Measurements from ENCODE around the gene COL4A2.

The COL4A2 gene

DNA sequence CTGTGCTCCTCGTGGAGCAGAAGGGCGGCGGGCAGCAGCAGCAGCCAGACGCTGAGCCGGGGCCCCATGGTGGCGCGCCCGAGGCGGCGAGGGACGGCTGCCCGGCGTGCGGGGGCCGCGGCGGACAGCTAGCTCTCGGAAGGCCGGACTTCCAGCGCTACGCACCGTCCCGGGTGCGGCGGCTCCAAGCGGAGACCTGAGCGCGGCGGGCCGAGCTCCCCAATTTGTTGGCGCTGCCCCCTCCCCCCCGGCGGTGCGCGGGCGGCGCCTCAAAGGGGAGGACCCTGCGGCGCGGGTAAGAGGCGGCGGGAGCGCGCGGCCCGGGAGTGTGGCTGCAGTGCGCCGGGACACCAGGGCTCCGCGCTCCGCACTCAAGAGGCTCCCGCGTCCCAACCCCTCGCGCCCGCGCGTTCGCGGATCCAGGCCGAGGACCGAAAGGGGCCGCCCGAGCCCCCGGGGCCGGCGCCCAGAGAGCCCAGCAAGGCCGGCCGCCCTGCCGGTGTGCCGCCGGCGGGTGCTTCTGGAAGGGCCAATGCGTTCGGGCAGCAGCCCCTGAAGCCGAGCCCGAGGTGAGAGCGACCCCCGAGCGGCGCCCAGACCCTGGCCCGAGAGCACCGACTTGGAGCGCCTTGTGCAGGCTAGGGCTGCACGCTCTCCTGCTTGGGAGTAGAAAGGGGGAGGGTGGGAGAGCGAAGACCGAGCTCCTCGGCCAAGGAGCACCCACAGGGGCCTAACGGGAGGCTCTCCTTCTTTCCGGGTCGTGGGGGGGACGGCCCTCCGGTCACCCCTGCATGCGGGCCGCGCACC is at the start of gene COL4A2, which contains the start of gene COL4A1:
Gene COL4A2 (plus strand): TSS at position 325 of the 807 bp plus-strand sequence. CDS start 620 bp downstream, outside the sequence.
Gene COL4A1 (minus strand): TSS at position 198 of the 807 bp plus-strand sequence. CDS start 130 bp downstream, at position 68.
- DNase-seq = no peak

DNA sequence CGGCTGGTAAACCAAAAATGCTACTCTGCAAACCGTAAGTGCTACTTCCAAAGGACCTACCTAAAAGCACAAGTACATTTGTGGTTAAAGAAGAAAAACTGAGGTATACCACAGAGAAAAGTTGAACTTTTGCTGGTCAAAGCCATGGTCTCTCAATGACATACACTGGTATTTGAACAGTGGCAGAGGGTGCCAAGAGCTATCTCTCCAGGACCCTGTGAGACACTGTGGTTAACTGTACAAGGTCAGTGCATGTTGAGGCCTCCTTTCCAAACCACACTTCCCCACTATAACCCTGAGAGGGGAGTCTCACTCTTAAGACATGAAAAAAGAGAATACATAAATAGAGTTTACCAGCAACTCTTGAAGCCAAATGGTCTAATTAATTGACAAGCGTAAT is 49.7 kb upstream of the COL4A2 start:
- no peak for DNase-seq

DNA sequence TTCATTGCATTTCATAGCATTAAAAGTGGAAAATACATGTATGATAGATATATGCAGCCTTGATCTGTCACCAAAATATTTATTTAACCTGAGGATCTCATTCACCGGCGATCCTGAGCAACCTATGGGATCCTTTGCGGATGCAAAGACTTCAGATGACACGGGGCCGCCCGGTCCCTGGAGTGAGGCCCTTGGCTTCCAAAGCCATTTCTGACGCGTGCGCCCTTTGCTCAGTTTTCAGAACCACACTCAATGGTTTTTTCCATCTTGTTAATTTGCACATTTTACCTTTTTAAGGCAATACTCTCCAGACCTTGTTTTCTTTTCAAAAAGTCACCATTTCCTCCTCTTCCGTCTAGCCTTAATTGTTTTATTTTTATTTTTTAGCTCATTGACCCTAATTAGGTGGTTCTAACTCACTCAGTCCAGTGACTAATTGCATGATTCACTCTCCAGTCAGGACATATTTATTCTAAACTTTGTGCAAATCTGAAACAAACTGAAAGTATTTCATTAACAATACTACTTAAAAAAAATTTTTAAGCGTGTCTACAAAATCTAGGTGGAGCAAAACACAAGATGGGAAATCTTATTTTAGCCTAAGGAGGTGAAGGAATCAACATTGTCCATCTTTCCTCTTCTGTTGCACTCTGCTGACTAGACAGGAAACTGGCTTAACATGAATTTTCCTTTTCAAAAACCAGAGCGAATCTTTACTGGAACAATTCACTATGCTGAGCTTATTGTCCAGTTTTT is 48.0 kb upstream of the COL4A2 start:
- no peak for DNase-seq

DNA sequence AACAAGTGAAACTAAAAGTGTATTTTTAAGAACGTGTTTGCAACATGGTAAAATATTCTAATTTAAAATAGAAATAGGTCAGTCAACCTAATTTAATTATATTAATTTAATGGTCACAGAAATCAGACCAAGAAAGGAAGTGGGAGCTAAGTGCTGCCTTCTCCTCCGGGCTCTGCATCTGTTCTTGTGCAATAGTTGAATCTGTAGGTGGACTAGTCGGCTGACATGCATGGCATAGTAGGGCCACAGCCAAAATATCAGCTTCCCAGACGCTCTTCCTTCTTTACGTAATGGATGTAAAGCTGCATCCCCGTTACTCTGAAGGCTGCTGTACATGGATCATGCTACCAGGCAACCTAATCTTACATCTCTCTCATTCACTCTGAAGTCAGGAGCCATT is 47.4 kb upstream of the COL4A2 start:
- no peak for DNase-seq

DNA sequence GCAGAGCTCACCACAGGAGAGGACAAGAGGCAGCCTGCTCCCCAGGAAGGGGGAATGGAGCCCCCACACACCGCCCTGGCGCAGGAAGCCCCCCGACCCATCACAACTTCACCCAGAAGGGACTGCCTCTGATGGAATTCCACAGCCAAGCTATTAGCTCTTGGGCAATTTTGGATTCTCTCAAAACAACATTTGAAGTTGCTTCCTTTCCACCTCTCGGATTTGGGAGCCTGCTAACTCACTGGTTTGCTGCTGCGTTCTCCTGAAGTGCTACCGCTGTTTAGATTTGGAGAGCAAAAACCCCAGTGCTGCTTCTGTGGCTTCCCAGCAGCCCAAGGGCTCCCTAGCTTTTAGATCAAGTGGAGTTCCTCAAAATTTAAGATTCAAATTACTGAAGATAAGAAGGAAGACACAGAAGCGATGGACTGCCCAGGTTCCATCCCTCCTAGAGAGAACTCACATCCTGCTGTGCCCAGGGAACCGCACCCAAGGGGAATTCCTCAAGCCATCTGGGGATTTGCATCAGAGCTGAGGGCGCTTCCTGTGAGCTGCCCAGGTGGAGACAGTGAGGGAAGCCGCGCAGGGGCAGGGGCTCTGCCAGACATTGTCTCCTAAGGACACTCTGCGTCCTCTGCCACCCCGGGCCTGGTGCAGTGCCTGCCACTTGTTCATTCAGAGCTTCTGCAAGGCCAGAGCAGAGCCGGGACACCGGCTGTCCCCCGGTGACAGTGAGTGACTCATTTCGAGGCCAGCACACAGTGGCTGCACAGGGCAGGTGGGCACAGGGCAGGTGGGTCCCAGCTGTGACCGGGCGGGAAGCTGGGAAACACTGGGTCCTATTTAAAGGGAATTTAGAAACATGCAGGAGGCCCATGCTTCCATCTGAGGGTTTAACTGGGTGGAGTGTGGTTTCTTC is 45.7 kb upstream of the COL4A2 start:
- DNase-seq = no peak

DNA sequence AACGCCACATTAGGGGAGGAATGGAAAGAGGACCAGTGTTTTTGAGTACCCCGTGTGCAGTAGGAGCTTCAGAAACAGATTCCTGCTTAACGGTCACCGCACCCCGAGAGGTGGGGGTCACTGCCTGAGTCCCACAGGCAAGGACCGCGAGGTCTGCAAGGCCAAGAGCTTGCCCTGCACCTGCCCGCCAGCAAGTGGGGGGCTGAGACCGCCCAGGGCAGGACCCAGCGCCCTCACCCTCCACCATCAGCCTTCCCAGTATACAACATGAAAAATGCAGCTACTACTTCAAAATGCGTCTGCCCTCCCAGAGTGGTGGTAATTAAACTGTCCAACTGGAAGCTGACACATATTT is 45.0 kb upstream of the COL4A2 start:
- no peak for DNase-seq

DNA sequence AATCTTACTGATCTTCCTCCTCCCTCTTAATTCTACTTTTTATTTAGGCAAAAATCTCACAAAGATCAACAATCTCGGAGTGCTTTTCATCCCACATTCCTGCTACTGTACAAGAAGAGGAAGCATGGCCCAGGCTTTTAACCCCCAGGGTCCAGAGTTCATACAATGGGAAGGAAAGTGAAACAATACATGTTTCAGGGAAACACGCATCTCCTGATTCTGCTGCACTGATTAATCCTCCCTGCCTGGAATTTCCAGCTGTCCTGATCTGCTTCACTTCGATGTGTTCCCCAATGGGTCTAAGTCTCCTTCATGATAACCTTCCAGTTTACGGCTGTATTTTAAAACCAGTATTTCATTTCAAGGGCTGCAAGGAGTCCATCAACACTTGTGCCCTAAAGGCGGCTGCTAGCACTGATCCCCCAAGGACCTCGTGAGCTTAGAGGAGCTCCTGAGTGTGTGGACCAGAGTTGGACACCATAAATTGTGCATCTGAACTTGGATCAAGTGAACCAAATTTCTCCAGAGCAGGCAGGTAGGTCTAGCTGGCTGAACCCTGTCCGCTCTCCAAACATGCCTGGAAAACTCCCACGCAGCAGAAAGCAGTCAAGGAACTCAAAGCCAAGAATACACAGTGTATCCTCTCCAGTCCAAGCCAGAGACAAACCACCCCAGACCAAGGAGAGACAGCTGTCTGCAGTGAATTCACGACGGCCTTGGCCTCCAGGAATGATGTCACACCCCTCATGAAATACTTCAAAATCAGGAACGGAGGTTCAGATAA is 44.4 kb upstream of the COL4A2 start:
- DNase-seq = no peak

DNA sequence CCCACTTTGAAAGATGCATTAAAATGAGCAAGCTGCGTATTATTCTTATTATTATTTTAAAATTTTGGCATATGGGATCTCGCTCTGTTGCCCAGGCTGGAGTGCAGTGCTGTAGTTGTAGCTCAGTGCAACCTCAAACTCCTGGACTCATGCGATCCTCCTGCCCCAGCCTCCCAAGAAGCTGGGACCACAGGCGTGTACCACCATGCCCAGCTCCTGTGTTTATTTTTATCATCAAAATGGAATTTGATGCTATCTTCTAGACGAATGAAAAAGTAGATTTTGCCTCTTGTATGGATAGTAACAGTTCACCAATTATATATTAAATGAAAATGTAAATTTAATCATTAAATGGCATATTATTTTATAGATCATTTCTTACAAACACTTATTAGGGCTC is 43.7 kb upstream of the COL4A2 start:
- no peak for DNase-seq

DNA sequence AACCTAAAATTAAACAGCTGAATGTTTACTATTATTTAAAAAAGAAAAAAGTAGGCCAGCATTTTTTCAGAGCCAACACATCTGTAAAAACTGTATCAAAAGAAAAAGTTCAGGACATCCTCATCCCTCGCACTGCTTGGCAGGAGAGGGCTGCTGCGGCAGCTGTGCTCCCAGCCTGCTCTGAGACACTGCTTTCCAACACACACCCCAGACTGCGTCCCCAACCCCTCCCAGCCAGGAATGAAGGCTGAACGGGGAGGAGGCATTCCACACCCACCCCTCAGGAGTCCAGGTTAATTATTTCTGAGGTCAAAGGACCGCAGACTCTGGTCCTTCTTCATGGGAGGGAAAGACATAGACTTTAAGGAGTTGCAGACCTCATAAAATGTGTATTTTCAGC is 43.2 kb upstream of the COL4A2 start:
- no peak for DNase-seq

DNA sequence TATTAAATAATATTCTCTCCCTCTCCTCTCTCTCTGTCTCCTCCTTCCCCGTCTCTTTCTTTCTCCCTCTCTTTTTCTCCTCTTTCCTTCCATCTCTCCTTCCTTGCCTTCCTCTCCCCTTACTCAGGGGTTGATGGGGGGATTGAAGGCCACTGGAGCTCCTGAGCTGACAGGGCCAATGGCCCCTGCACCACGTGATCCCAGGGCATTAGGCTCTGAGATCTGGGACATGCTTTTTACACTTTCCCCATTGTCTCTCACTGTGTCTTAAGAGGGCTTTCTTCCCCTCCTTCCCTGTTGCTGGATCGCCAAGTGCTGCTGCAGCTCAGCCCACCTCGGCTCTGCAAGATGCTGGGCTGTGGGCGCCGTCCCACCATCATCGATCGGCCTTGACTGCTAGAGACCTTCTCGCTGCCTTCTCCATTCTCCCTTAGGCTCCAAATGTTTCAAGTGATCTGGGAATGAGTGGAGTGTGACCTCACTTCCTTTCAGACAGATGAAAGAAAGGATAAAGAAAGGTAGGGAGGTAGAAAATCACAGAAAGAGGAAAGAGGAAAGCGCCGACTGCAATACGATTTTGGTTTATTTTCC is 42.3 kb upstream of the COL4A2 start:
- DNase-seq = no peak

DNA sequence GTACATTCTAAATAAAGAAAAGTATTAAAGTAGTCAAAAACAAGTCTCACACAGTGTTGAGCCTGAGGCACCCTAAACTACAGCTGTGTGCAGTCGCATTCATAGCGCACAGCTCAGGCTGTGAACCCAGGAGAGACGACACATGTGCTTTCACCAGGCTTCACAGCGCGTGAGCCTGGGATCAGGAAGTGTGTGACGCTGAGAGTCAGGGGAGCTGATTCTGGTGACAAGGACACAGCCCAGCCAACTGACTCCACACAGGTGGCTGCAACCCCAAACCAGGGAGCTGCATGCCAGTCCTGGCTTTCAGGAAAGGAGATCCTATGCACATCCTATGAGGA is 41.8 kb upstream of the COL4A2 start:
- DNase-seq = no peak

DNA sequence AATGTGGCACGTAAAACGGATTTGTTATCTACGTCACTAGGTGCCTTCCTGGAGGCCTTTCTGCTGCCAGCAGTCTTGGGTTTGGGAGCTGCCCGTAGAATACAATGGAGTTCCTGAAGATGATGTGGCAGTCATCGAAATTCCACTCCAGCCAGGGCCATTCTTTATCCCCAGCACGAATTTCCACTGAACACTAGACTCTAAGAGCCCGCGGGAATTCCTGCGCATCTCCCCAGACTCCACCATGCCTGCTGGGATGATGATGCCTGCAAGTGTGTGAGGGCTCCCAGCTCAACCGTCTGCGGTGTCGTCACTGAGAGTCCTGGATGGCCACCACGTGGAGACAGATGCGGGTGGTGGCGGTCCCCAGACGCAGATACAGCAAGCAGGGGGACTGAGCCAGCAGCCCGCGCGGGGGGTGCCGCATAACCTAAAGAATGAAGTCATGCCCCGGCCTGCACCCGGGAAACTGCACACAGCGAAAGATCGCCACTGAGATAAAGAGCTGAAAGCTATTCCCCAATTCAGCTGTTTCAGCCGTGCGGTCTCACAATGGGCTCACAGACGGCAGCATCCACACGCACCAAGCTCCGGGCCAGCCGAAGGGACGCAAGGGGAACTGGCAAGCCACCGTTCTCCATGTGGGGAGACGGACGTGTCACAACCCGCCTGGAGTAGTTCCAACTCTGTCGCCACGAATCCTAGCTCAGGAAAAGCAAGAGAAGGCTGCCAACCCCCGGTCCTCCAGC is 41.2 kb upstream of the COL4A2 start:
- DNase-seq = no peak

DNA sequence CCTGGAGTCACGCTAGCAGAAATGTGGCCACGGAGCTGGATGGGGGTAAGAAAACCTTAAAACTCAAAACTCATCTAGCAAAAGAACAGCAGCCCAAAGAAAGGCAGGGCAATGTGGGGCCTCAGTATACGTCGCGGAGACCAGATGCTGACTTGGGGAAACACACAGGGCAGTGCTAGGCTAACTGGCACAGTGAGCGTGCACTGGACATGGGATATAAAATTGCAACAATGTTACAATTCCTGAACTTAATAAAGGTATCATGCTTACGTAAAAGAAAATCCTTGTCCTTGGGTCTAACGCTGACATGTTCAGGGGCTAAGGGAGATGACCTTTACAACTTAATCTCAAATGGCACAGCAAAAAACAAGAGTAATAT is 40.7 kb upstream of the COL4A2 start:
- no peak for DNase-seq

DNA sequence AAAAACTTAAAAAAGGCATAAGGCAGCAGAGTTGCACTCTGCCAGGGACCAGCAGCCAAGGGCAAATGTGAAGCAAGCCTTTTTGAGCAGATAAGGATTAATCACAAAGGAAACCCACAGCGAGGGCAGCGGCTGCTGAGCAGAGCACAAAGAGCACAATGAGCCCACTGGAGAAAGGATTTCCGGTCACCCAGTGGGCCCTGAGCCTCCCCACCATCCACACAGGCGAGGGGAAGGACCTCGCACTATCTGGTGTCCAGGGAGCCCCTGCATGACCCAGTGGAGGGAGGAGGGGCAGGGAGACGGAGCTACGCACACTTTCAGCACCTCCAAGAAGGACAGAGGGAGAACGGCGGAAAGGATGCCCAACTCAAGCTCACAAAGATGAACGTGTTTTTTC is 40.1 kb upstream of the COL4A2 start:
- no peak for DNase-seq

DNA sequence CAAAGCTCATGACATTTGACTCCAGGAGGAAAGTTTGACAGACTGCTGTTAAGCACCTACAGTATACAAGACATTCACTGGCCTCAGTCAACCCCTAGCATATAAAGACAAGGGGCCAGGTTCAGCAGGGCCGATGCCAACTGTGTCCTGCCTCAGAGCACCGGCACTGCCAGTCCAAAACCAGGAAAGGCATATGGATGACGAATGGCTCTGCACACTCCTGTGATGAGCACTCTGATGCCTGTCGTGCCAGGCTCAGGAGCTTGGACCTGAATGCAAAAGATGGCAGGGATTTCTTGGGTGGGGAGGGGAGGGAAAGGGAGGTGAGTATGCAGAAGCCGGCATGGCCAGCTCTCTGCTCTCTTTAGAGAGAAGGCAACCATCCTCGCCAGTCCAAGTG is 39.0 kb upstream of the COL4A2 start:
- no peak for DNase-seq

DNA sequence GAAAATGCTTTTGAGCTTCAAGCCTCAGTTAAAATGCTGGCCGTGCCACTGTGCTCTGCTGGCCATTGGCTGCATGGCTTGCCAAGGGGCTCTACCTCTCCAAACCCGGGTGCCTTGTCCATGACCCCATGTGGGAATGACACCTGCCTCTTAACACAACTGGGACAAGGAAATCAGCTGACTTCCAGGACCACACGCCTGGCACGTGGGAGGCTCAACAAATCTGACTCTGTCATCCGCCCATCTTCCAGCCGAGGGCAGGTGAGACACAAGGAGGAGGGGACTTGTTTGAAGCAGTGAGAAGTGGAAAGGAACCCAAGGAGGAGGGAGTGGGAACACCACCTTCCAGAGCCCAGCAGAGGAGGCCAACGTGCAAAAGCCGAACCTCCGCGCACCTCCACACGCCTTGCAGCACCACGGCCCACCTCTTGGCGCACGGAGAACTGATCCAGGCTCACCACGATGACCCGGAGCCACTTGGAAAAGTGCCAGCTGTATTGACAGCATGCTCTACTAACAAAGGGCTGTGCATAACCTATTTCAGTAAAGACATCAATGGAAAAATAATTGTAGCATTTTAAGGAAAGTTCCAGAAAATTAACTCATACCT is 38.4 kb upstream of the COL4A2 start:
- no peak for DNase-seq

DNA sequence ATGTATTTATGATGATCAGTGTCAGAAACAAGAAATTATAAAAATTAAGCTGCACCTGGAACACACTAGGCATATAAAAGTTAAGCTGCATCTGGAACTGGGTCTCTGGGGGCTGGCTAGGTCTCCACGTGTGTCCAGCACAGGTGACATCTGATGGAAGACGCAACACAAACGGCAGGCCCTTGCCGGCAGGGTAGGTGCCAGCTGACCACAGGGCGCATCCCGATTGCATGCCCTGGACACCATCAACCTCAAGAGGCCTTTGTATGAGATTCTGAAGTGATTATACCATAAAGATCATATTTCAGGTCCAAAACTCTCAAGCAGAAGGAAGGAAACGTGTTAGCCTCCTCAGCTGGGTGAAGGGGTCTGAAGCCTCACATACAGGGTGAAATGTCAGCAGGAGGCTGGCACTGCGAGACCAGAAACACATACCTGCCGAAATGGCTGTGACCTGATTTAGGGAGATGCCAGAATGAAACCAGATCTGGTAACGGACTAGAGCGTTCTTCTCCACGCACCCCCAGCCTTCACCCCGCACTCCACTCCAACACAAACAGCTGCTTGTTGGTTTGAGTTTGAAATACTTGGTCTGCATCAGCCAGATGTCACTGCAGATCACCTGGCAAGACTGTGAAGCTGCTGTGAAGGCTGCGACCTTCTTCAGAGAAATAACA is 37.4 kb upstream of the COL4A2 start:
- DNase-seq = no peak

DNA sequence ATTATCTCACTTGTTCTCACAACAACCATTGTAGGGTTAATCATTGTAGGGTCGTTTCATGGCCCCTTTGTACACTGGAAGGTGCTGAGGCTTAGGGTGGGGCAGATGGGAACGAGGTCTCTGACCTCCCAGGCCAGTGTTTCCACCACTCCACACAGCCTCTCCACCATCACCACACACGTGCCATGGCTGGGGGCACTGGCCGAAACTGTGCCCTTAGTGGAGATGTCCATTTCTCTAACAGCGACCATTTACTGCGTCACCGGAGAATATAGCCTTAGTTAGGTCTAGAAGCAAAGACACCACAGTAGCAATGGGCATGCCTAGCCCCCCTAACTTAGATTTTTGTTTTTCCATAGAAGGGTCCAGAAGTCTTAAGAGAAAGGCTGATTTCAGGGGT is 36.6 kb upstream of the COL4A2 start:
- DNase-seq = no peak

DNA sequence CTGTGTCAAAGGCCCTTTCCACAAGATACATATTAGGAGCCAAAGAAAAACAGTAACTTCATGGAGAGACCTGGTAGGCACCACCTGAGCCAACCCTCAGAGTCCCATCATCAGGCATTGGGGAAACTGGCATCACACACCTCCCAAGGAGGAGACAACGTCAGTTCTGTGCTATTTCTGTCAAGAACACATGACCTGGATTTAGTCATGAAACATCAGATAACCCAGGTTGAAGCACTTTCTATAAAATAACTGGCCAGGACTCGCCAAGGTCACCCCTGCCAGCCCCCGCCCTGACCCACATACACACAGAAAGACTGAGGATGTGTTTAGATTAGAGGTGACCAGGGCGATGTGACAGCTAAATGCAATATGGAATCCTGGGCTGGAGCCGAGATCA is 35.8 kb upstream of the COL4A2 start:
- DNase-seq = no peak

DNA sequence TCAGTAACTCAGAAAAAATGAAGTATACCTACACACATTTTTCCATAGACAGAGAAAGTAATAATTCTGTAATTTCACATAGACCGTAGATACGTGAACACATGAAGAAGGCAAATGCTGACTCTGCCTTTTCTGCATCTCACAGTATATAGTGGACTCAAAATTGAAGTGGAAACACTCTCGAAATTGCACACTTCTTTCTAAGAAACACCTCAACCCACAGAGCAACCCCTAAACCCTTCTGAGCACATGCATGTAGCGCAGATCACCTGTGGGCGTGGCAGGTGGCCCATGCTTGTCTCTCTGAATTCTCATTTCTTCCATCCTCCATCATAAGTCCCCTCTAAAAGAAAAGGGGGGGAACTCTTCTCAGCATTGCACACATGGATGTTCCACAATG is 34.9 kb upstream of the COL4A2 start:
- no peak for DNase-seq

Measured in stimulated activated naive CD4-positive, alpha-beta T cell treated with Interleukin-2 at 50 U/mL for 16 hours (primary cell).